GM18951 (cell line): ENCODE data around the gene SDHB.
A peak's percentile ranks its signal among the peaks of the same experiment; 100 is the strongest.

Experiments used
- POLR2A ChIP-seq: IDR thresholded peaks from 4 replicates; pipeline ENCODE4 v1.6.1; 2011; ENCODE audit warnings: mild to moderate bottlenecking; ENCODE audit not compliant: insufficient read length, insufficient read depth; ENCODE audit errors: extremely low read depth
- in situ Hi-C: fragments of 300-500 bp; cut with MboI; formaldehyde crosslinking; loops from one replicate; pipeline ENCODE4 v1.12.0; 2022; ENCODE audit warnings: low sequenced_read_pairs, mixed read lengths, inconsistent platforms; ENCODE audit not compliant: unreplicated experiment

The SDHB gene

GRCh38 chr1:17023573-17023972, 30.3 kb downstream of the SDHB start:
- in situ Hi-C loops, result no loop called here
- TF ChIP-seq POLR2A, result no peak

GRCh38 chr1:17023102-17023501, 30.7 kb downstream of the SDHB start:
- no peak for TF ChIP-seq POLR2A
- in situ Hi-C loops, result no loop called here

GRCh38 chr1:17021896-17022295, 31.9 kb downstream of the SDHB start:
- TF ChIP-seq POLR2A, result no peak
- in situ Hi-C loops, result no loop called here

GRCh38 chr1:17020502-17020901, 33.3 kb downstream of the SDHB start:
- in situ Hi-C loops, result no loop called here
- no peak for TF ChIP-seq POLR2A

- TF ChIP-seq POLR2A, result no peak
- in situ Hi-C loops, result no loop called here
These were observed 35.0 kb downstream of the SDHB start for GRCh38 chr1:17018849-17019248.

- in situ Hi-C loops, result no loop called here
- no peak for TF ChIP-seq POLR2A
These were observed 36.4 kb downstream of the SDHB start for GRCh38 chr1:17017435-17017834.

GRCh38 chr1:17016317-17016661, 37.5 kb downstream of the SDHB start:
- in situ Hi-C loops, result no loop called here
- TF ChIP-seq POLR2A, result no peak

- no peak for TF ChIP-seq POLR2A
- in situ Hi-C loops, result no loop called here
These were observed 38.9 kb downstream of the SDHB start for GRCh38 chr1:17014671-17015567.

GRCh38 chr1:17013491-17014320, 40.1 kb downstream of the SDHB start:
- no peak for TF ChIP-seq POLR2A
- in situ Hi-C loops, result no loop called here

- in situ Hi-C loops, result no loop called here
- TF ChIP-seq POLR2A, result no peak
These were observed 40.9 kb downstream of the SDHB start for GRCh38 chr1:17012775-17013490.

GRCh38 chr1:17011439-17012307, 42.2 kb downstream of the SDHB start, which contains the start of gene ATP13A2:
TSS of gene ATP13A2 (minus strand) at chr1:17011928. CDS start at chr1:17011738, 190 bp downstream.
- TF ChIP-seq POLR2A, result peak; percentile 54
- in situ Hi-C loops, result no loop called here

GRCh38 chr1:17011092-17011438, 42.8 kb downstream of the SDHB start:
- no peak for TF ChIP-seq POLR2A
- in situ Hi-C loops, result no loop called here

GRCh38 chr1:17009706-17010105, 44.1 kb downstream of the SDHB start:
- in situ Hi-C loops, result no loop called here
- TF ChIP-seq POLR2A, result no peak
